Astrocyte of the spinal cord (primary cell): Measurements from ENCODE around the gene ZFAND3.
"Not testable (repeated sequence)": the region's sequence is repeated elsewhere in the genome, so short reads cannot be mapped to it uniquely, and the experiment has no call there.

Experiments used
- DNase-seq: peaks from one replicate; pipeline ENCODE4 v3.0.0; 2011; ENCODE audit warnings: low read depth, low spot score
- H3K4me3 ChIP-seq: 2 replicates; pipeline ENCODE4 v1.5.1; 2011; ENCODE audit warnings: low read depth, mild to moderate bottlenecking, low read length, moderate library complexity
- CTCF ChIP-seq: IDR thresholded peaks from 2 replicates; pipeline ENCODE4 v1.5.1; 2012; ENCODE audit warnings: low read depth, mild to moderate bottlenecking, low read length, inconsistent platforms
- in situ Hi-C: cut with HindIII; loops from 2 replicates; pipeline ENCODE4 v1.10.0; 2017; ENCODE audit warnings: low sequenced_read_pairs

The ZFAND3 gene

GRCh38 chr6:38043259-38043753 is 223.8 kb downstream of the ZFAND3 start:
- no peak overlapping the region for H3K4me3 ChIP-seq
- DNase-seq, result no peak
- TF ChIP-seq CTCF, result no peak
- in situ Hi-C loops, result no loop called here

DNA sequence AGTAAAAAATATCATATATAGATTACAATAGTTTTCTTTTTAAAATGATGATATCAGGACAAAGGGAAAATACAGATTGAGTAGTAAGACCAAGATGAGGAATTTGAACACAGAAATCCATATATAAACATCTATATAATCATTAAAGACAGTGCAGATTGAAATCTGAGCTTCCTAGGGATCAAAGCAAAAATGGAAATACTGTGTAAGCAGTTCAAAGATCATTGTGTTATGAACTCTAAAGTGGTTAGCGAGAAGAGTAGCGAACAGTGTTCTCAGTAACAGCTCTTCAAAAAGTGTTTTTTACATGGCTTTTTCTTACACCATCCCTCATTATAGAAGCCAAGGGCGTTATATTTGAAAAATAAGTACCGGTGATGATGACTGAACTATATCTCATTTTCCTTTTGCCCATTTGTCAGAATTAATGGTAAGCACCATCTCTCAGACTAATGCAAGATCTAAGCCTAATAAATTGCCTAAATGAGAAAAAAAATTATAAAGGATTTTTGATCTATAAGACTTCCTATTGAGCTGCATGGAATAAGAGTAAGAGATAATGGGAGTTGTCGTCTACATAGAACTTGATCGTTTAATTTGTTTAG is 226.3 kb downstream of the ZFAND3 start:
- no peak overlapping the region for H3K4me3 ChIP-seq
- no peak for DNase-seq
- no peak for TF ChIP-seq CTCF
- in situ Hi-C loops, result no loop called here

- no peak for DNase-seq
- no peak for TF ChIP-seq CTCF
- no peak overlapping the region for H3K4me3 ChIP-seq
- in situ Hi-C loops, result no loop called here
These were observed 228.0 kb downstream of the ZFAND3 start for GRCh38 chr6:38047562-38047961.

GRCh38 chr6:38049861-38050397 is 230.4 kb downstream of the ZFAND3 start:
- in situ Hi-C loops, DNase-seq, H3K4me3 ChIP-seq: not testable (repeated sequence)

- in situ Hi-C loops, result no loop called here
These were observed 232.4 kb downstream of the ZFAND3 start for GRCh38 chr6:38051819-38052434.

DNA sequence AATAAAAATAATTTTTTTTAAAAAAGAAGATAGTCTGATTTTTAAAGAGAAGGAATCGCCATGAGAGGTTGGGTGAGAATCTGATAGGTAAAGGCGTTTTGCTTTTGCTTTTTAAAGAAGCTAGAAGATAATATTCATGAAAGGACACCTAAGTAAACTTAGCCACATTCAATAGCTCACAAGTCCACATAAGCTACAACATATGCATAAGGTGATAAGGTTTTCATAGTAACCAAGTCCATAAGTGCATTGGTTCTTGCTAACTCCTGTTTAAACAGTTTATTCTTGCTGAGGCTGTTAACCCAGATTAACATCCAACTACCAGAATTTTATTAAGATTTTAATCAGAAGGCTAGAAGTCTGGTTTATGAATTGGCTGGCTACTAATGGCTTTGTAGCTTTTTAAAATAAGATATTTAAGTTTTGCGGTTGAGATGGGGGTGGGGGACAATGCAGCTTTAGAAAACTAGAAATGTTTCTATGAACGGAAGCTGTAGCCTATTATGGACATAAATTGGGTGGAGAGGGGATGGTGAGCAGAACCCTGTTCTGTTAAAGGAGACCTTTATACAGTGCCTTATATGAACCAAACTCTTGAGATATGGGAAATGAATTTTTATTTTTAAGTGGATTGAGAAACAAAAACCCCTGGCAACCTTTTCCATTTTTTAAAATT is 235.1 kb downstream of the ZFAND3 start:
- in situ Hi-C loops, result no loop called here
- no peak overlapping the region for H3K4me3 ChIP-seq
- no peak for TF ChIP-seq CTCF
- no peak for DNase-seq

More at GRCh38 chr6:38051819-38052434, 232.4 kb downstream of the ZFAND3 start:
- no peak for DNase-seq
- no peak for TF ChIP-seq CTCF
- no peak overlapping the region for H3K4me3 ChIP-seq

DNA sequence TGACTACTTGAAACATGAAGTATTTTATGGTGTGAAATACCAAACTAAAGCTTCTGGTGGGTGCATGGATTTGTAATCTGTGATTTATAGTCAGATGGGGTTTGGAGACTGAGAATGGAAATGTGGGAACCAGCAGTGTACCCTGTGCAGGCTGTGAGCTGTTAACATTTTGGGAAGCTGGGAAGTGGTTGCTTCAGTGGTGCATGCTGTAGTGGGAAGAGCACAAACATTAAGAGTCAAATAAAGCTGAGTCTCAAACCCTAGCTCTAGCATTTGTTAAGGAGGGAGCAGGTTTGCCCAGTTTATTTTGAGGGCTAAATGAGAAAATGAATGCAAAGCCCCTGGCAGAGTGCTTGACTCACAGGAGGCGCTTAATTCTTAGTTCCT is 235.7 kb downstream of the ZFAND3 start:
- DNase-seq, result no peak
- in situ Hi-C loops, result no loop called here
- no peak overlapping the region for H3K4me3 ChIP-seq
- TF ChIP-seq CTCF, result no peak
